Coronary artery (tissue), 2 donors: ENCODE measurements around the gene TTC38.
A peak's percentile ranks its signal among the peaks of the same experiment; 100 is the strongest.

Experiments used
- DNase-seq: peaks from one replicate; pipeline ENCODE4 v3.0.0-alpha.2; 2017; ENCODE audit warnings: low spot score
- H3K27ac ChIP-seq, 2 donors: fragments of 200-600 bp; sonication (generic); one replicate each; pipeline ENCODE4 v1.5.1; 2016 to 2019
- H3K4me3 ChIP-seq: fragments of 200-600 bp; sonication (generic); 2 replicates; pipeline ENCODE4 v1.5.1; 2016; ENCODE audit warnings: mild to moderate bottlenecking, moderate library complexity
- CTCF ChIP-seq: fragments of 200-600 bp; sonication (generic); IDR thresholded peaks from one replicate; pipeline ENCODE4 v1.5.1; 2019; ENCODE audit warnings: antibody characterized with exemption

Gene TTC38

GRCh38 chr22:46329616-46330015, 61.8 kb downstream of the TTC38 start:
- Histone ChIP-seq H3K4me3 (no peak overlapping the region), H3K27ac (no peak overlapping the region)
- TF ChIP-seq CTCF: no peak
- no peak for DNase-seq

GRCh38 chr22:46330426-46330825, 62.6 kb downstream of the TTC38 start:
- no peak overlapping the region for H3K4me3 ChIP-seq
- no peak for TF ChIP-seq CTCF
- no peak overlapping the region for H3K27ac ChIP-seq
- DNase-seq: no peak

DNA sequence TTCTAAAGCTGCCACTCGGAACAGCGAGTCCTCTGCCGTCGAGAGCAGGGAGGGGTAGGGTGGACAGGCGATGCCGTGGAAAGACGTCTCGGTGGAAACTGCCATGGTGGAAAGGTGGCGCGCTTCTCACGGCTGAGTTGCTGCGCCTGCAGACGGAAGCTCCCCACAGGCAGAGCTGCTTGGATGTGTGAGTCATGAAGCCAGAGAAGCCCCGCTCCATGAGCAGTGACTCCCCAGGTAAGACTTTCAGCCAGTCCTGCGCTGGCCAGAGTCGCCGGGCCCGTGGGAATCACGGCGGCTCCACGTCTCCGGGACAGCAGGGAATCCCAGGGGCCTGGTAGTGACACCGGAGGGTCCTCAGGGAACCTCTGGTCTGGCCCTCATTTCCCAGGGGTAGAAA, 63.7 kb downstream of the TTC38 start:
- no peak for DNase-seq
- TF ChIP-seq CTCF: no peak
- no peak overlapping the region for H3K27ac ChIP-seq
- H3K4me3 ChIP-seq: no peak overlapping the region

DNA sequence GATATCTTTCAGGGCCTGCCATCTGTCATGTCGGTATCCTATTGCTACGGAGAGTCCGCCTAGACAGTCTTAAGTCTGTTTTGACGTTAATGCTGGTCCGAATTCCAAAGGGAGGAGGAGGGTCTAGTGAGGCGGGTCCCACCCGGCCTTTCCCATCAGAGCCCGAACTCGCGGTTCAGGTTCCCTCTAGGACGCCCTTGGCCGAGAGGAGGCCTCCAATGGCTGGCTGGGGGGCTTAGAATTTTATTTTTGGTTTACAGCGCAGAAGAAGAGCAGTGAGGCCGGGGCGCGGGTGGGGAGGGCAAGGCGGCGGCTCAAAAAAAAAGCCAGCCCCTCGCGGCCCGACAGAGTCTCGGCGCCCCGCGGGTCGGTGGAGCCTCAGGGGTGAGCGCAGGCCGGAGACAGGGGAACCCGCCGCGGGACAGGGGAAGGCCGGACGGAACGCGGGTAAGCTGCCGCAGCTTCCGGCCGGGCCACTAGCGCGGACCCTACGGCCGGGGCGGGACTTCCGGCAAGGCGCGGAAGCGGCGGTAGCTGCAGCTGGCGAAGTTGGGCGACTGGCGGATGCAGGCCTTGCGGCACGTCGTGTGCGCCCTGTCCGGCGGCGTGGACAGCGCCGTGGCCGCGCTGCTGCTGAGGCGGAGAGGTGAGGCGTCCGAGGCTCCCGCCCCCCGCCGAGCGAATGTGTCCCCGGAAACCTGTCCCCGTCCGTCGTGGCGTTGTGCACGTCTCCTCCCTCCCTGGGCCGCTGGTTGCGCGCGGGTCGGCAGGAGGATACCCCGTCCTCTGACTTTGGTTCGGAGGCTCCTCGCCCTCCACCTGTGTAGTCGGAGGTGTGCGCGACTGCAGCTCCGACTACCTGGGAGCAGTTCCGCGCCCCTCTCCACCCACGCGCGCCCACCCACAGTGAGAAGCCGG, 67.7 kb downstream of the TTC38 start, which contains the start of gene TRMU:
TRMU (plus strand) TSS at position 514 of the 918 bp plus-strand sequence; CDS start at position 565, 51 bp downstream.
- H3K27ac ChIP-seq: peak within 1 kb of the TSS; percentile 86 to 92
- peak within 1 kb of the TSS; percentile 98 for H3K4me3 ChIP-seq
- no peak for TF ChIP-seq CTCF
- DNase-seq: peak; percentile 86

GRCh38 chr22:46336119-46337078, 68.6 kb downstream of the TTC38 start:
- TF ChIP-seq CTCF: no peak
- Histone ChIP-seq H3K4me3 (peak overlapping the region; percentile 98), H3K27ac (peak overlapping the region; percentile 86 to 92)
- DNase-seq: no peak

DNA sequence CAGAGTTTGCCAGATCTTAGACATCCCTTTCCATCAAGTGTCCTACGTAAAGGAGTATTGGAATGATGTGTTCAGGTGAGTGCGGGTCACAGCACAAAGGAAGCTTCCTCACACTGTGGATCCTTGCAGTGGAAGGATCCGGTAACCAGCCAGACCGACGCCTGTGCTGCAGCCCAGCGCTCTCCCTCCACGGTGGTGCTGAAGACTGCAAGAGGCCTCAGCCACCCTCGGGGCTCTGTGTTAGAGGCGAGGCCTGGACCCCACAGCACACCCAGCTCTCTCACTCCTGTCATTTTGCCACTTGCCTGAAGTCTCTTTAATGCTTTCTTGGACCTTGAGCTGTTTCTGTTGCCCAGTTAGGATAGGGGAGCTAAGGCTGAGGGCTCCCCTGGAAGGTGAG, 70.1 kb downstream of the TTC38 start:
- no peak for TF ChIP-seq CTCF
- no peak overlapping the region for H3K27ac ChIP-seq
- DNase-seq: no peak
- H3K4me3 ChIP-seq: no peak overlapping the region
